ENCODE results near the gene OVOL2. TPM values are rescaled to one million over a fixed set of nuclear protein-coding genes. Genes with fewer than 3 reads are reported as not detected.

OVOL2 gene
- total RNA-seq, 4 donors from 2014 or later, result 8.1 to 14.7 (median 9.4) TPM

DNA sequence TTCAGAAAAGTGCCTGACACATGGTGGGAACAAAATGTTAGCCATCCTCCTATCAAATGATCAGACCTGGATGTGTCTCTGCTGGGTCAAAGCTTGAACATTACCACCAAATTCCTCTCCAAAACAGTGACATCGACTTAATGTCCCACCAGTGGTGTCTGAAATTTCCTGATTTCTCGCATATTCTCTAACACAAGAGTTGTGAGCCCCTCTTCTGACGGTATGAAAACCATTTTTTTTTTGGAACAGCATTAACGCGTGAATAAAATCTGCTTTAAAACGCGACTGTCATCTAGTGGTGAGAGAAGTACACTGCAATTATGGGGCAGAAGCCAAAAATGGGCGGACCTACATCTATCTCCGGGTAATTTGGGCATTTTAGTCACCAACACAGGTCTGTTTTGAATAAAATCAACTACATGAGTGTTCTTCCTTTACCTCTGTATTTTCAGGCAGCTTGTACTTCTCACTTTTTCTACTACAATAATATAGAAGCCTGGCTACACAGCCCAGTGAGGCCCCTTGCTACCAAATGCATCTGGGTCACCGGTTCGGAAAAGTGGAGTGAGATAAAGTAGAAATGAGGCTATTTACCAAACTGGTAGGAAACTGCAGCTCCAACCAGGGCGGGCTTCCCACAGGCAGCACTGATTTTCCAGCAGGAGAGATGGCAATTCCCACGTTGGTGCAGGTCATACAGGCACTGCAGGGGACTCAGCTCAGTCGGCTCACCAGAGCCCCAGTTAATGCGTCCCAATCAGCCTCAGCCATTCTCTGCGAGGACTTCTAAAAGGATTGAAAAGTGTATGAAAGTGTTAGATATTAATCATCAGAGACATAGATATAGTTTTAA lies 61.5 kb downstream of the OVOL2 start:
- no peak overlapping the region for H3K27ac ChIP-seq
- no peaks in the 10 kb centered on the region for H3K27me3 ChIP-seq
- peaks cover 2 to 23% (median 5%) of the 10 kb centered on the region in 3 donors for H3K4me1 ChIP-seq
- intact Hi-C loops (cut with DNase I), result loop anchor here (10.0 kb wide), 1 partner anchor 321 kb away; no protein-coding TSS in a partner anchor
- no peak for DNase-seq
- TF ChIP-seq, protein P1, sequence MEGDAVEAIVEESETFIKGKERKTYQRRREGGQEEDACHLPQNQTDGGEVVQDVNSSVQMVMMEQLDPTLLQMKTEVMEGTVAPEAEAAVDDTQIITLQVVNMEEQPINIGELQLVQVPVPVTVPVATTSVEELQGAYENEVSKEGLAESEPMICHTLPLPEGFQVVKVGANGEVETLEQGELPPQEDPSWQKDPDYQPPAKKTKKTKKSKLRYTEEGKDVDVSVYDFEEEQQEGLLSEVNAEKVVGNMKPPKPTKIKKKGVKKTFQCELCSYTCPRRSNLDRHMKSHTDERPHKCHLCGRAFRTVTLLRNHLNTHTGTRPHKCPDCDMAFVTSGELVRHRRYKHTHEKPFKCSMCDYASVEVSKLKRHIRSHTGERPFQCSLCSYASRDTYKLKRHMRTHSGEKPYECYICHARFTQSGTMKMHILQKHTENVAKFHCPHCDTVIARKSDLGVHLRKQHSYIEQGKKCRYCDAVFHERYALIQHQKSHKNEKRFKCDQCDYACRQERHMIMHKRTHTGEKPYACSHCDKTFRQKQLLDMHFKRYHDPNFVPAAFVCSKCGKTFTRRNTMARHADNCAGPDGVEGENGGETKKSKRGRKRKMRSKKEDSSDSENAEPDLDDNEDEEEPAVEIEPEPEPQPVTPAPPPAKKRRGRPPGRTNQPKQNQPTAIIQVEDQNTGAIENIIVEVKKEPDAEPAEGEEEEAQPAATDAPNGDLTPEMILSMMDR (IDR thresholded peaks at IDR 0.05), result peak; percentile 86 to 96 (median 92)
- TF ChIP-seq POLR2A (IDR thresholded peaks at IDR 0.05), result no peak
- 19 to 22% methylated on average over 15 to 16 of the region's 16 CpGs for WGBS, 2 donors
- no peaks in the 10 kb centered on the region for H3K9me3 ChIP-seq
- H3K36me3 ChIP-seq, result peaks cover 0 to 3% (median 0%) of the 10 kb centered on the region in 3 donors
- no peak overlapping the region for H3K4me3 ChIP-seq

GRCh38 chr20:17993546-17993945 lies 64.2 kb downstream of the OVOL2 start:
- Histone ChIP-seq H3K4me1 (peaks cover 0 to 14% (median 0%) of the 10 kb centered on the region in 3 donors), H3K4me3 (no peak overlapping the region), H3K9me3 (no peaks in the 10 kb centered on the region), H3K27ac (peak overlapping the region in 2 of 4 donors; percentile 5 to 16), H3K27me3 (no peaks in the 10 kb centered on the region), H3K36me3 (peaks cover 0 to 30% (median 7%) of the 10 kb centered on the region in 3 donors)
- no peak for DNase-seq
- intact Hi-C loops (cut with DNase I), result loop anchor here (10.0 kb wide), 1 partner anchor 319 kb away; no protein-coding TSS in a partner anchor
- TF ChIP-seq, protein P1 (IDR thresholded peaks at IDR 0.05), result no peak
- TF ChIP-seq POLR2A (IDR thresholded peaks at IDR 0.05), result no peak
- 70 to 88% methylated on average over 3 of the region's 3 CpGs for WGBS, 2 donors

GRCh38 chr20:17992847-17993513 lies 64.7 kb downstream of the OVOL2 start:
- WGBS, 2 donors, result 48 to 64% methylated on average over 5 of the region's 5 CpGs
- no peak for DNase-seq
- Histone ChIP-seq H3K27me3 (no peaks in the 10 kb centered on the region), H3K9me3 (no peaks in the 10 kb centered on the region), H3K36me3 (peaks cover 0 to 36% (median 10%) of the 10 kb centered on the region in 3 donors), H3K4me1 (peaks cover 0 to 14% (median 0%) of the 10 kb centered on the region in 3 donors), H3K4me3 (no peak overlapping the region), H3K27ac (peak overlapping the region in 1 of 4 donors; percentile 16)
- intact Hi-C loops (cut with DNase I), result loop anchor here (10.0 kb wide), 1 partner anchor 318 kb away; no protein-coding TSS in a partner anchor
- TF ChIP-seq, protein P1 (IDR thresholded peaks at IDR 0.05), result no peak
- TF ChIP-seq POLR2A (IDR thresholded peaks at IDR 0.05), result no peak

GRCh38 chr20:17992224-17992637 lies 65.5 kb downstream of the OVOL2 start:
- WGBS, 2 donors, result 56 to 63% methylated on average over 4 to 6 of the region's 6 CpGs
- Histone ChIP-seq H3K4me1 (peaks cover 0 to 14% (median 0%) of the 10 kb centered on the region in 3 donors), H3K9me3 (no peaks in the 10 kb centered on the region), H3K4me3 (no peak overlapping the region), H3K36me3 (peaks cover 0 to 42% (median 10%) of the 10 kb centered on the region in 3 donors), H3K27ac (no peak overlapping the region), H3K27me3 (no peaks in the 10 kb centered on the region)
- intact Hi-C loops (cut with DNase I), result loop anchor here (10.0 kb wide), 1 partner anchor 317 kb away; no protein-coding TSS in a partner anchor
- no peak for DNase-seq
- no peak for TF ChIP-seq POLR2A (IDR thresholded peaks at IDR 0.05)
- TF ChIP-seq, protein P1 (IDR thresholded peaks at IDR 0.05), result no peak

Measured in esophagus squamous epithelium (tissue), 5 donors.